Embryonic facial prominence (tissue), 1 donor: ENCODE data around the gene RBMS1.

Experiments
- DNase-seq: peaks from one replicate; pipeline ENCODE4 v3.0.0-alpha.2; 2016; ENCODE audit errors: extremely low spot score

Gene RBMS1

GRCh38 chr2:160363055-160363454, 130.6 kb downstream of the RBMS1 start:
- no peak for DNase-seq

GRCh38 chr2:160362541-160362940, 131.1 kb downstream of the RBMS1 start:
- no peak for DNase-seq

- no peak for DNase-seq
Measured at GRCh38 chr2:160362018-160362417, 131.6 kb downstream of the RBMS1 start.

GRCh38 chr2:160360089-160360757, 133.4 kb downstream of the RBMS1 start:
- DNase-seq = no peak

GRCh38 chr2:160358046-160358445, 135.6 kb downstream of the RBMS1 start:
- DNase-seq = no peak

- DNase-seq = no peak
Measured at GRCh38 chr2:160356485-160356884, 137.1 kb downstream of the RBMS1 start.

GRCh38 chr2:160355080-160355479, 138.5 kb downstream of the RBMS1 start:
- DNase-seq = no peak

- no peak for DNase-seq
Measured at GRCh38 chr2:160354677-160355076, 138.9 kb downstream of the RBMS1 start.

- DNase-seq = no peak
Measured at GRCh38 chr2:160353813-160354212, 139.8 kb downstream of the RBMS1 start.

GRCh38 chr2:160353166-160353565, 140.4 kb downstream of the RBMS1 start:
- DNase-seq = no peak

- DNase-seq = no peak
Measured at GRCh38 chr2:160352500-160352899, 141.1 kb downstream of the RBMS1 start.

- DNase-seq = no peak
Measured at GRCh38 chr2:160351956-160352355, 141.7 kb downstream of the RBMS1 start.

- DNase-seq = no peak
Measured at GRCh38 chr2:160349306-160349705, 144.3 kb downstream of the RBMS1 start.

- DNase-seq = no peak
Measured at GRCh38 chr2:160347269-160347863, 146.2 kb downstream of the RBMS1 start.

- DNase-seq = no peak
Measured at GRCh38 chr2:160345071-160345764, 148.4 kb downstream of the RBMS1 start.

GRCh38 chr2:160343404-160343803, 150.2 kb downstream of the RBMS1 start:
- no peak for DNase-seq

- DNase-seq = no peak
Measured at GRCh38 chr2:160339726-160340125, 153.9 kb downstream of the RBMS1 start.

GRCh38 chr2:160338901-160339685, 154.5 kb downstream of the RBMS1 start:
- no peak for DNase-seq

GRCh38 chr2:160337728-160338127, 155.9 kb downstream of the RBMS1 start:
- no peak for DNase-seq

- DNase-seq = no peak
Measured at GRCh38 chr2:160336635-160337034, 157.0 kb downstream of the RBMS1 start.

GRCh38 chr2:160336105-160336504, 157.5 kb downstream of the RBMS1 start:
- no peak for DNase-seq

- no peak for DNase-seq
Measured at GRCh38 chr2:160335441-160335840, 158.2 kb downstream of the RBMS1 start.
